Measurements from ENCODE around the gene AMHR2. TPM values are rescaled to one million over a fixed set of nuclear protein-coding genes. Genes with fewer than 3 reads are reported as not detected.
A peak's percentile ranks its signal among the peaks of the same experiment; 100 is the strongest.
"Not testable (repeated sequence)": the region's sequence is repeated elsewhere in the genome, so short reads cannot be mapped to it uniquely, and the experiment has no call there.

Gene AMHR2
- total RNA-seq, 3 donors from 2014 or later (not counting 1 experiment from before 2014, with no cell fraction given) = not detected

- no peak for TF ChIP-seq CTCF (IDR thresholded peaks at IDR 0.05)
- Histone ChIP-seq H3K4me3 (ENCODE audit: low read length) (peak overlapping the region; percentile 32), H3K27ac (ENCODE audit: low read length) (peak overlapping the region; percentile 45), H3K9me3 (ENCODE audit: control insufficient read depth, insufficient read depth, low read length) (no peaks in the 10 kb centered on the region), H3K36me3 (ENCODE audit: control insufficient read depth, insufficient read depth, low read length) (peaks cover 27% of the 10 kb centered on the region), H3K4me1 (ENCODE audit: control insufficient read depth, insufficient read depth, low read length) (peaks cover 44% of the 10 kb centered on the region), H3K27me3 (ENCODE audit: control insufficient read depth, insufficient read depth, low read length) (no peaks in the 10 kb centered on the region)
- 22% methylated on average over 19 of the region's 21 CpGs for WGBS (ENCODE audit: insufficient coverage)
- H3K4me3 Mint-ChIP-seq = peak overlapping the region; percentile 88
- peaks cover 31 to 40% of the 10 kb centered on the region in 2 donors for H3K4me1 Mint-ChIP-seq
- DNase-seq = peak in 1 of 2 donors; percentile 20
- no peak for ATAC-seq
- H3K27ac Mint-ChIP-seq = peak overlapping the region in 1 of 2 donors; percentile 81
- H3K9me3 Mint-ChIP-seq = no peaks in the 10 kb centered on the region
- intact Hi-C loops (cut with micrococcal nuclease) = loop anchor here (5.0 kb wide), 1 partner anchor 41 kb away; the partner anchor contains the start of gene AMHR2
- H3K27me3 Mint-ChIP-seq (ENCODE audit: low read depth in 2 of 2) = no peaks in the 10 kb centered on the region
- H3K36me3 Mint-ChIP-seq = no peaks in the 10 kb centered on the region
Observed at GRCh38 chr12:53380794-53381730, 42.6 kb upstream of the AMHR2 start.

DNA sequence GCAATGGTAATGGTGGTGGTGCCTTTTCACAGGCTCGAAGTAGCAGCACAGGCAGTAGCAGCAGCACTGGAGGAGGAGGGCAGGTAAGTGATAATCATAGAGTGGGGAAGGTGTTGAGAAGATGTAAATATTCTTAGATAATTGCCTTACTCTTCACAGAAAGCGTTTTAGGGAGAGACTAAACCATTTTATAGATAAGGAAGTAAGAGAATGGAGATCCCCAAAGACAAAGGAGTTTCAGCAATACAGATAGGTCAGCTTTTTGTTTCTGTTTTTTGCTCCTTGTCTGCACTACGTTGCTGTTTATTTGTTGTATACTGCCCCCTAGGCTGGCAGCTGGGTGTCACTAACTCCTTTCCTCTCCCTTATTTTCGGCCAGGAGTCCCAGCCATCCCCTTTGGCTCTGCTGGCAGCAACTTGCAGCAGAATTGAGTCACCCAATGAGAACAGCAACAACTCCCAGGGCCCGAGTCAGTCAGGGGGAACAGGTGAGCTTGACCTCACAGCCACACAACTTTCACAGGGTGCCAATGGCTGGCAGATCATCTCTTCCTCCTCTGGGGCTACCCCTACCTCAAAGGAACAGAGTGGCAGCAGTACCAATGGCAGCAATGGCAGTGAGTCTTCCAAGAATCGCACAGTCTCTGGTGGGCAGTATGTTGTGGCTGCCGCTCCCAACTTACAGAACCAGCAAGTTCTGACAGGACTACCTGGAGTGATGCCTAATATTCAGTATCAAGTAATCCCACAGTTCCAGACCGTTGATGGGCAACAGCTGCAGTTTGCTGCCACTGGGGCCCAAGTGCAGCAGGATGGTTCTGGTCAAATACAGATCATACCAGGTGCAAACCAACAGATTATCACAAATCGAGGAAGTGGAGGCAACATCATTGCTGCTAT lies 41.7 kb upstream of the AMHR2 start:
- H3K27ac Mint-ChIP-seq = peak overlapping the region in 1 of 2 donors; percentile 81
- Histone ChIP-seq H3K9me3 (ENCODE audit: control insufficient read depth, insufficient read depth, low read length) (no peaks in the 10 kb centered on the region), H3K4me1 (ENCODE audit: control insufficient read depth, insufficient read depth, low read length) (peaks cover 49% of the 10 kb centered on the region), H3K27me3 (ENCODE audit: control insufficient read depth, insufficient read depth, low read length) (no peaks in the 10 kb centered on the region), H3K4me3 (ENCODE audit: low read length) (no peak overlapping the region), H3K36me3 (ENCODE audit: control insufficient read depth, insufficient read depth, low read length) (peaks cover 28% of the 10 kb centered on the region), H3K27ac (ENCODE audit: low read length) (peak overlapping the region; percentile 45)
- peak; percentile 45 for TF ChIP-seq CTCF (IDR thresholded peaks at IDR 0.05)
- H3K27me3 Mint-ChIP-seq (ENCODE audit: low read depth in 2 of 2) = no peaks in the 10 kb centered on the region
- H3K4me3 Mint-ChIP-seq = peak overlapping the region; percentile 88
- H3K4me1 Mint-ChIP-seq = peaks cover 37 to 43% of the 10 kb centered on the region in 2 donors
- ATAC-seq (no peak), DNase-seq (peak; percentile 26 to 77)
- no peaks in the 10 kb centered on the region for H3K9me3 Mint-ChIP-seq
- intact Hi-C loops (cut with micrococcal nuclease) = loop anchor here (1.0 to 5.0 kb wide), 3 partner anchors 13 to 40 kb away; partner anchors contain the start of gene AMHR2
- H3K36me3 Mint-ChIP-seq = no peaks in the 10 kb centered on the region
- WGBS (ENCODE audit: insufficient coverage) = 56% methylated on average over 9 of the region's 9 CpGs

DNA sequence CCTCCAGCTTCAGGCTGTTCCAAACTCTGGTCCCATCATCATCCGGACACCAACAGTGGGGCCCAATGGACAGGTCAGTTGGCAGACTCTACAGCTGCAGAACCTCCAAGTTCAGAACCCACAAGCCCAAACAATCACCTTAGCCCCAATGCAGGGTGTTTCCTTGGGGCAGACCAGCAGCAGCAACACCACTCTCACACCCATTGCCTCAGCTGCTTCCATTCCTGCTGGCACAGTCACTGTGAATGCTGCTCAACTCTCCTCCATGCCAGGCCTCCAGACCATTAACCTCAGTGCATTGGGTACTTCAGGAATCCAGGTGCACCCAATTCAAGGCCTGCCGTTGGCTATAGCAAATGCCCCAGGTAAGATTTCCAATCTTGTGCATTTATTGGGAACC lies 40.4 kb upstream of the AMHR2 start:
- peak overlapping the region in 1 of 2 donors; percentile 18 for H3K27ac Mint-ChIP-seq
- no peak for TF ChIP-seq CTCF (IDR thresholded peaks at IDR 0.05)
- intact Hi-C loops (cut with micrococcal nuclease) = loop anchor here (2.0 to 5.0 kb wide), 2 partner anchors 14 to 39 kb away; partner anchors contain the start of gene AMHR2
- DNase-seq (no peak), ATAC-seq (no peak)
- Histone ChIP-seq H3K9me3 (ENCODE audit: control insufficient read depth, insufficient read depth, low read length) (no peaks in the 10 kb centered on the region), H3K36me3 (ENCODE audit: control insufficient read depth, insufficient read depth, low read length) (peaks cover 35% of the 10 kb centered on the region), H3K4me3 (ENCODE audit: low read length) (no peak overlapping the region), H3K27me3 (ENCODE audit: control insufficient read depth, insufficient read depth, low read length) (no peaks in the 10 kb centered on the region), H3K4me1 (ENCODE audit: control insufficient read depth, insufficient read depth, low read length) (peaks cover 51% of the 10 kb centered on the region), H3K27ac (ENCODE audit: low read length) (no peak overlapping the region)
- WGBS (ENCODE audit: insufficient coverage) = 86% methylated on average over 2 of the region's 2 CpGs
- peaks cover 40 to 53% of the 10 kb centered on the region in 2 donors for H3K4me1 Mint-ChIP-seq
- peak overlapping the region; percentile 35 for H3K4me3 Mint-ChIP-seq
- no peaks in the 10 kb centered on the region for H3K27me3 Mint-ChIP-seq (ENCODE audit: low read depth in 2 of 2)
- no peaks in the 10 kb centered on the region for H3K36me3 Mint-ChIP-seq
- H3K9me3 Mint-ChIP-seq = no peaks in the 10 kb centered on the region

DNA sequence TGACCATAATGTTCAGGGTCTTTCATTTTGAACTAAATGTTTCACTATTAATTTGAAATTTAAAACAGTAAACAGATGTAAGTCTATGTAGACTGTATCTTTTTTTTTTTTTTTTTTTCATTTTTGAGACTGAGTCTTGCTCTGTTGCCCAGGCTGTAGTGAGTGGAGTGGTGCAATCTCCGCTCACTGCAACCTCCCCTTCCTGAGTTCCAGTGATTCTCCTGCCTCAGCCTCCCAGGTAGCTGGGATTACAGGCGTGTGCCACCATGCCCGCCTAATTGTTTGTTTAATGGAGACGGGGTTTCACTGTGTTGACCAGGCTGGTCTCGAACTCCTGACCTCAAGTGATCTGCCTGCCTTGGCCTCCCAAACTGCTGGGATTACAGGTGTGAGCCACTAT lies 37.3 kb upstream of the AMHR2 start:
- Histone ChIP-seq H3K36me3 (ENCODE audit: control insufficient read depth, insufficient read depth, low read length) (peaks cover 45% of the 10 kb centered on the region), H3K4me1 (ENCODE audit: control insufficient read depth, insufficient read depth, low read length) (peaks cover 43% of the 10 kb centered on the region)
- H3K27me3 Mint-ChIP-seq (ENCODE audit: low read depth in 2 of 2); intact Hi-C loops (cut with micrococcal nuclease); DNase-seq; H3K4me3 ChIP-seq (ENCODE audit: low read length); H3K27ac ChIP-seq (ENCODE audit: low read length); ATAC-seq; H3K9me3 Mint-ChIP-seq; H3K9me3 ChIP-seq (ENCODE audit: control insufficient read depth, insufficient read depth, low read length); H3K36me3 Mint-ChIP-seq; H3K27me3 ChIP-seq (ENCODE audit: control insufficient read depth, insufficient read depth, low read length): not testable (repeated sequence)
- Mint-ChIP-seq H3K27ac (peak overlapping the region in 1 of 2 donors; percentile 80), H3K4me1 (peaks cover 56 to 70% of the 10 kb centered on the region in 2 donors), H3K4me3 (peak overlapping the region; percentile 70)
- 97% methylated on average over 5 of the region's 5 CpGs for WGBS (ENCODE audit: insufficient coverage)

Measured in natural killer cell (primary cell).